Endothelial cell of umbilical vein (primary cell): ENCODE data around the gene BSND. TPM values are rescaled to one million over a fixed set of nuclear protein-coding genes. Genes with fewer than 3 reads are reported as not detected.

Experiments used
- BruUV-seq: library from RNA; stranded (reverse); fragments of 400-500 nt; replicated peaks from 2 replicates; lab custom pipeline; 2021; lab: Mats Ljungman, UMichigan
- CTCF ChIA-PET: fragments of 300-600, 350-600 bp; sonication (Branson Sonifier 250); formaldehyde crosslinking; loops from one replicate; lab custom pipeline; 2021; ENCODE audit warnings: antibody characterized with exemption, inconsistent platforms; lab: Charles Lee
- POLR2A ChIA-PET: fragments of 300-600, 350-600 bp; sonication (Branson Sonifier 250); formaldehyde crosslinking; loops from one replicate; lab custom pipeline; 2021; ENCODE audit warnings: antibody characterized with exemption, inconsistent platforms; lab: Charles Lee
- DNase-seq: peaks from one replicate; pipeline ENCODE4 v3.0.0-alpha.2; 2011; ENCODE audit warnings: low read depth, low spot score
- FAIRE-seq: peaks from 2 replicates; lab custom pipeline; 2011; peaks lifted over from hg19 to GRCh38; lab: Jason Lieb, UNC
- H2AFZ ChIP-seq: 2 replicates; pipeline ENCODE4 v1.6.0; 2012; ENCODE audit warnings: low read depth, low read length, control low read depth, inconsistent platforms
- H3K27ac ChIP-seq: 2 replicates; pipeline ENCODE4 v1.5.1; 2011; ENCODE audit warnings: low read depth, mild to moderate bottlenecking, control low read depth, low read length, moderate library complexity; ENCODE audit not compliant: insufficient read depth
- H3K27me3 ChIP-seq, 2 experiments: 2 replicates each; pipeline versions ENCODE4 v1.6.0 to v1.6.1; 2011; ENCODE audit warnings: low read length in 2 of 2, mixed read lengths in 1 of 2; ENCODE audit not compliant: control insufficient read depth in 2 of 2, insufficient read depth in 2 of 2
- H3K36me3 ChIP-seq, 2 experiments: 2 replicates in 1 of 2; 3 replicates in 1 of 2; pipeline ENCODE4 v1.5.1; 2011; ENCODE audit warnings: low read length in 2 of 2, mild to moderate bottlenecking in 1 of 2, moderate library complexity in 1 of 2; ENCODE audit not compliant: control insufficient read depth in 2 of 2, insufficient read depth in 2 of 2; ENCODE audit errors: extremely low read depth in 1 of 2
- H3K4me1 ChIP-seq: 3 replicates; pipeline ENCODE4 v1.5.1; 2011; ENCODE audit warnings: mild to moderate bottlenecking, low read length; ENCODE audit not compliant: control insufficient read depth, insufficient read depth; ENCODE audit errors: extremely low read depth
- H3K4me2 ChIP-seq: 2 replicates; pipeline ENCODE4 v1.6.1; 2011; ENCODE audit warnings: low read length, control low read depth, mixed read lengths; ENCODE audit not compliant: insufficient read depth
- H3K4me3 ChIP-seq, 3 experiments: fragments of 200-600 bp in 1 of 3; sonication (generic), shearing (Covaris generic) in 1 of 3; replicated peaks in 1 of 3; 2 replicates each; pipeline ENCODE4 v1.5.1; 2011 to 2016; ENCODE audit warnings: control low read depth in 3 of 3, low read length in 3 of 3, mild to moderate bottlenecking in 2 of 3, inconsistent platforms in 1 of 3, low read depth in 1 of 3, moderate library complexity in 1 of 3; ENCODE audit not compliant: insufficient read depth in 1 of 3
- H3K79me2 ChIP-seq: 2 replicates; pipeline ENCODE4 v1.6.0; 2012; ENCODE audit warnings: low read length, inconsistent platforms; ENCODE audit not compliant: control insufficient read depth, insufficient read depth
- H3K9ac ChIP-seq: replicated peaks from 2 replicates; pipeline ENCODE3; 2011; ENCODE audit warnings: low read length, control low read depth; ENCODE audit not compliant: insufficient read depth; ENCODE audit errors: extremely low read depth
- H3K9me1 ChIP-seq: replicated peaks from 3 replicates; pipeline ENCODE4 v1.6.0; 2011; ENCODE audit warnings: mild to moderate bottlenecking, low read length; ENCODE audit not compliant: control insufficient read depth, insufficient read depth; ENCODE audit errors: extremely low read depth
- H3K9me3 ChIP-seq: replicated peaks from 2 replicates; pipeline ENCODE4 v1.5.1; 2012; ENCODE audit warnings: low read length, inconsistent platforms; ENCODE audit not compliant: control insufficient read depth, insufficient read depth
- H4K20me1 ChIP-seq: replicated peaks from 2 replicates; pipeline ENCODE3; 2011; ENCODE audit warnings: mild to moderate bottlenecking, low read length; ENCODE audit not compliant: control insufficient read depth, insufficient read depth; ENCODE audit errors: extremely low read depth
- EZH2 ChIP-seq: IDR thresholded peaks from 2 replicates; pipeline ENCODE4 v1.6.1; 2012; ENCODE audit warnings: borderline replicate concordance, low read depth, mild to moderate bottlenecking, moderate library complexity, low read length, inconsistent platforms; ENCODE audit not compliant: severe bottlenecking
- FOS ChIP-seq: IDR thresholded peaks from 2 replicates; pipeline ENCODE4 v1.6.1; 2011; ENCODE audit warnings: mild to moderate bottlenecking, low read length, moderate library complexity, borderline replicate concordance; ENCODE audit not compliant: insufficient read depth
- GATA2 ChIP-seq: IDR thresholded peaks from 2 replicates; pipeline ENCODE4 v1.7.0; 2011; ENCODE audit warnings: low read depth, mild to moderate bottlenecking, moderate library complexity, mixed read lengths, low read length; ENCODE audit not compliant: insufficient read length, insufficient read depth
- JUN ChIP-seq: IDR thresholded peaks from 2 replicates; pipeline ENCODE4 v1.6.1; 2011; ENCODE audit warnings: borderline replicate concordance, low read depth; ENCODE audit not compliant: insufficient read length, insufficient read depth
- MYC ChIP-seq: IDR thresholded peaks from one replicate; pipeline ENCODE4 v1.6.1; 2011; ENCODE audit warnings: mild to moderate bottlenecking, low read depth, low read length
- POLR2A ChIP-seq: IDR thresholded peaks from 2 replicates; pipeline ENCODE4 v1.6.1; 2012; ENCODE audit warnings: low read depth, mild to moderate bottlenecking, control low read depth, low read length
- POLR2AphosphoS5 ChIP-seq: IDR thresholded peaks from 2 replicates; pipeline ENCODE4 v1.6.1; 2012; ENCODE audit warnings: low read depth, mild to moderate bottlenecking, control low read depth, low read length, moderate library complexity; ENCODE audit not compliant: insufficient read depth
- dilution Hi-C: fragments of 300-500 bp; cut with MboI; formaldehyde crosslinking; loops from one replicate; pipeline ENCODE4 v1.15.0; 2019; ENCODE audit warnings: low sequenced_read_pairs; ENCODE audit not compliant: extremely low pct_ligation_motif_present
- intact Hi-C: fragments of 100-400 bp; cut with micrococcal nuclease; formaldehyde crosslinking; loops from one replicate; pipeline ENCODE4 v1.10.0; 2022
- polyA plus RNA-seq, 4 experiments: library from polyadenylated mRNA; depleted of rRNA in 3 of 4; stranded (reverse) in 3 of 4; unstranded in 1 of 4; fragments of >200 nt; gene quantifications; 2 replicates each; pipeline versions ENCODE4 v1.2.1 to v1.2.3, GENCODE V29; 2011 to 2012; ENCODE audit warnings: missing spikeins in 1 of 4
- total RNA-seq: library from RNA; stranded (reverse); gene quantifications from 2 replicates; pipeline ENCODE4 v1.2.3, GENCODE V29; 2021
- TF ChIP-seq, protein P1 (sequence below): IDR thresholded peaks from 2 replicates; pipeline ENCODE4 v1.6.1; 2011; ENCODE audit not compliant: insufficient read depth, insufficient read length
- TF ChIP-seq, protein P2 (sequence below), 2 donors: IDR thresholded peaks; 1 replicate in 1 of 2; 2 replicates in 1 of 2; pipeline ENCODE4 v1.5.1; 2011; ENCODE audit warnings: low read length in 2 of 2, mild to moderate bottlenecking in 2 of 2, moderate library complexity in 2 of 2, control low read depth in 1 of 2, inconsistent platforms in 1 of 2, low read depth in 1 of 2; ENCODE audit not compliant: insufficient read depth in 1 of 2; ENCODE audit errors: extremely low read depth in 1 of 2

Gene BSND
- total and polyA plus RNA-seq, 2 donors (not counting 3 experiments of a cell fraction or from before 2014, with no cell fraction given): not detected

DNA sequence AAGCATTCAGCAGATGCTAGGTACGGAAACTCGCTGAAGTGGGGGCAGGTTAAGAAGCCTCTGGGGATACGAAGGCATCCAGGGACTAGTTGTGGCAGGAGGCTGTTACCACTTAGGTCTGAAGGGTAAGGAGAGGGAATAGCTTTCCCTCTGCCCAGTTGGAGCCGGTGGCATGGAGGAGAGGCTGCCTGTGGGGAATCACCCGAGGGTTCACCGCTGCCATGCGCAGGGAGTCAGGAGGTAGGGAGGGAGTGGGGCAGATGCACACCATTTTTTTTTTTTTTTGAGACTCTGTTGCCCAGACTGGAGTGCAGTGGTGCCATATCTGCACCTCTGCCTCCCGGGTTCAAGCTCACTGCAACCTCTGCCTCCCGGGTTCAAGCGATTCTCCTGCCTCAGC, 46.7 kb downstream of the BSND start:
- dilution Hi-C loops: no loop called here
- CTCF ChIA-PET: no interaction called here
- no TSS peak for BruUV-seq

More for the DNA sequence above, 46.7 kb downstream of the BSND start:
- Histone ChIP-seq H3K4me3 (no peak overlapping the region), H2AFZ (no peak overlapping the region), H3K4me1 (no peaks in the 10 kb centered on the region), H3K36me3 (no peaks in the 10 kb centered on the region), H4K20me1 (no peaks in the 10 kb centered on the region), H3K9ac (no peak overlapping the region), H3K4me2 (no peak overlapping the region), H3K9me3 (no peaks in the 10 kb centered on the region), H3K27me3 (peaks cover 19% of the 10 kb centered on the region in 2 experiments), H3K9me1 (no peaks in the 10 kb centered on the region), H3K27ac (no peak overlapping the region), H3K79me2 (no peaks in the 10 kb centered on the region)
- POLR2A ChIA-PET: interaction anchor here (0.7 kb wide), 1 partner anchor 42 kb away, joined by 5 read pairs; no protein-coding TSS in a partner anchor
- intact Hi-C loops: no loop called here
- no peak for DNase-seq
- TF ChIP-seq MYC (no peak), JUN (no peak), GATA2 (no peak), POLR2AphosphoS5 (no peak), FOS (no peak), POLR2A (no peak), EZH2 (no peak)
- TF ChIP-seq, protein P1, sequence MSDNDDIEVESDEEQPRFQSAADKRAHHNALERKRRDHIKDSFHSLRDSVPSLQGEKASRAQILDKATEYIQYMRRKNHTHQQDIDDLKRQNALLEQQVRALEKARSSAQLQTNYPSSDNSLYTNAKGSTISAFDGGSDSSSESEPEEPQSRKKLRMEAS: no peak
- TF ChIP-seq, protein P2, sequence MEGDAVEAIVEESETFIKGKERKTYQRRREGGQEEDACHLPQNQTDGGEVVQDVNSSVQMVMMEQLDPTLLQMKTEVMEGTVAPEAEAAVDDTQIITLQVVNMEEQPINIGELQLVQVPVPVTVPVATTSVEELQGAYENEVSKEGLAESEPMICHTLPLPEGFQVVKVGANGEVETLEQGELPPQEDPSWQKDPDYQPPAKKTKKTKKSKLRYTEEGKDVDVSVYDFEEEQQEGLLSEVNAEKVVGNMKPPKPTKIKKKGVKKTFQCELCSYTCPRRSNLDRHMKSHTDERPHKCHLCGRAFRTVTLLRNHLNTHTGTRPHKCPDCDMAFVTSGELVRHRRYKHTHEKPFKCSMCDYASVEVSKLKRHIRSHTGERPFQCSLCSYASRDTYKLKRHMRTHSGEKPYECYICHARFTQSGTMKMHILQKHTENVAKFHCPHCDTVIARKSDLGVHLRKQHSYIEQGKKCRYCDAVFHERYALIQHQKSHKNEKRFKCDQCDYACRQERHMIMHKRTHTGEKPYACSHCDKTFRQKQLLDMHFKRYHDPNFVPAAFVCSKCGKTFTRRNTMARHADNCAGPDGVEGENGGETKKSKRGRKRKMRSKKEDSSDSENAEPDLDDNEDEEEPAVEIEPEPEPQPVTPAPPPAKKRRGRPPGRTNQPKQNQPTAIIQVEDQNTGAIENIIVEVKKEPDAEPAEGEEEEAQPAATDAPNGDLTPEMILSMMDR (IDR thresholded peaks at IDR 0.05; ENCODE audit: extremely low read depth in 1 of 2, insufficient read depth in 1 of 2, low read depth in 1 of 2, low read length in 2 of 2): no peak
- no peak for FAIRE-seq
